GM20000 (cell line): ENCODE results near the gene EIF2S1.

Source experiments
- DNase-seq: peaks from one replicate; pipeline ENCODE4 v3.0.0; 2012; ENCODE audit warnings: low spot score
- TF ChIP-seq, protein P1 (sequence below): IDR thresholded peaks from 2 replicates; pipeline ENCODE4 v1.5.1; 2012; ENCODE audit warnings: mild to moderate bottlenecking, control low read depth; ENCODE audit errors: extremely low read depth, missing control alignments

The EIF2S1 gene

DNA sequence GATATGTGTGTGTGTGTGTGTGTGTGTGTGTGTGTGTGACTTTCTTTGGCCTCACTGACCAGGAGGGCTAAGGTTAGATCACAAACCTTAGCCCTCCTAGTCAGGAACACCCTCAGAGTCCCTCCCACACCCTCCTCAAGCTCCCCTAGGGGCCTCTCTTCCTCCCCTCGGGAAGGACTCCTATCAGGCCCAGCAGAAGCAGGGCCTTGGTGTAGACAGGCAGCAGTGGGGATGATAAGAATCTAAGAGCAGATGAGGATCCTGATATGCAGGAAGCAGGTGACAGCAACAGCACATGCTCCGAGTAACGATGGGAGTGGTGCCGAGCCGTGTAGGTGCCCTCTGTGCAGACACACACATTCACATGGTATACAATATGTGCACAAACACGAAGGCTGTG, 31.1 kb downstream of the EIF2S1 start:
- no peak for DNase-seq
- TF ChIP-seq, protein P1, sequence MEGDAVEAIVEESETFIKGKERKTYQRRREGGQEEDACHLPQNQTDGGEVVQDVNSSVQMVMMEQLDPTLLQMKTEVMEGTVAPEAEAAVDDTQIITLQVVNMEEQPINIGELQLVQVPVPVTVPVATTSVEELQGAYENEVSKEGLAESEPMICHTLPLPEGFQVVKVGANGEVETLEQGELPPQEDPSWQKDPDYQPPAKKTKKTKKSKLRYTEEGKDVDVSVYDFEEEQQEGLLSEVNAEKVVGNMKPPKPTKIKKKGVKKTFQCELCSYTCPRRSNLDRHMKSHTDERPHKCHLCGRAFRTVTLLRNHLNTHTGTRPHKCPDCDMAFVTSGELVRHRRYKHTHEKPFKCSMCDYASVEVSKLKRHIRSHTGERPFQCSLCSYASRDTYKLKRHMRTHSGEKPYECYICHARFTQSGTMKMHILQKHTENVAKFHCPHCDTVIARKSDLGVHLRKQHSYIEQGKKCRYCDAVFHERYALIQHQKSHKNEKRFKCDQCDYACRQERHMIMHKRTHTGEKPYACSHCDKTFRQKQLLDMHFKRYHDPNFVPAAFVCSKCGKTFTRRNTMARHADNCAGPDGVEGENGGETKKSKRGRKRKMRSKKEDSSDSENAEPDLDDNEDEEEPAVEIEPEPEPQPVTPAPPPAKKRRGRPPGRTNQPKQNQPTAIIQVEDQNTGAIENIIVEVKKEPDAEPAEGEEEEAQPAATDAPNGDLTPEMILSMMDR = no peak

DNA sequence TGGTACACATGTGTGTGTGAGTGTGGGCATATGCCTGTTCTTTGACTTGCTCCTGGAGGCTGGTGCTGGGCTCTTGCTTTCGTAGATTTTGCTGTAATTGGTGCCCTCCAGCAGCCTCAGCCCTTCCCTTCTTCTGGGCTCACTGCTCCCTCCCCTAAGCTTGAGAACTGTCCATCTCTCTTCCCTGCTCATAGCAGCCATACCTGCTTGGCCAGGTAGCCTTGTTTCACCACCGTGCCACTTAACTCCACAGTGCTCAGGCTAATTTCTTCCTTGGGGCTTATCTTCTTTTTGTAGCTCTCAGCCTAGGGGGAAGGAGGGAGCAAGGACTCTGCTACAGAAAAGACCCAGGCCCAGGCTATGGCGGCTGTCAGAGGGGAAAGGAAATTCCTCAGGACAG, 32.0 kb downstream of the EIF2S1 start:
- no peak for DNase-seq
- TF ChIP-seq, protein P1 = no peak

DNA sequence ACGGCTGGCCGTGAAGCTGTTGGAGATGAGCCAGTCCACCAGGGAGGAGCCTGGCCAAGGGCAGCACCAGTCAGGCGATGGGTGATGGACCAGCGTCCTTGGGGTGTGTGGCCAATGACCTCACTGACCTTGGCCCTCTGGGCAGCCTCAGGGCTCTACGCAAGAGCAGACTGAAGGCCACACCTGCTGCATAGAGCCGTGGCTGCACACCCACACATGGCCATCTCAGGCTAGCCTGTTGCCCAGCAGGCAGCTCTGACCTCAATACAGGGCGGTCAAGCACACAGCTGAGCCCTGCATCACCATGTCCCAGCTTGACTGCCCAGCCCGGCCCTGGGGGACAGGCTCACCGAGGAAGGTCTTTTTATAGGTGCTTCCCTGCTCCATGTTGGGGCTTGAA, 32.7 kb downstream of the EIF2S1 start:
- TF ChIP-seq, protein P1 = no peak
- no peak for DNase-seq

DNA sequence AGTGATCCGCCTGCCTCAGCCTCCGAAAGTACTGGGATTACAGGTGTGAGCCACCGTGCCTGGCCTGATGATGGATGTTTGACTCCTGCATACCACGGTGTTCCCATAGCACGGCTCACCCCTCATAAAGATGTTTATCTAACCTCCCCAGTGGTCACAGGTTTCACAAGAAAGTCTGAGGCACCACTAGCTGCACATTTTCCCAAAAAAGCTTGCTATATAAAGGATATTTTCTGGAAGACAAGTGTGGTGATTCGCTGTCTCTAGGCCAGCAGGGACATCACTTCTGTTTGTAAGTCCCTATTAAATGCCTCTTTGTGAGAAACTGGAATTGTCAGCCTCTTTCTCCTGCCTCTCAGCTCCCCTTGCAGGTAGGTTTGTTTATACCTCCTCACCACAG, 33.6 kb downstream of the EIF2S1 start:
- DNase-seq = no peak
- TF ChIP-seq, protein P1 = no peak

DNA sequence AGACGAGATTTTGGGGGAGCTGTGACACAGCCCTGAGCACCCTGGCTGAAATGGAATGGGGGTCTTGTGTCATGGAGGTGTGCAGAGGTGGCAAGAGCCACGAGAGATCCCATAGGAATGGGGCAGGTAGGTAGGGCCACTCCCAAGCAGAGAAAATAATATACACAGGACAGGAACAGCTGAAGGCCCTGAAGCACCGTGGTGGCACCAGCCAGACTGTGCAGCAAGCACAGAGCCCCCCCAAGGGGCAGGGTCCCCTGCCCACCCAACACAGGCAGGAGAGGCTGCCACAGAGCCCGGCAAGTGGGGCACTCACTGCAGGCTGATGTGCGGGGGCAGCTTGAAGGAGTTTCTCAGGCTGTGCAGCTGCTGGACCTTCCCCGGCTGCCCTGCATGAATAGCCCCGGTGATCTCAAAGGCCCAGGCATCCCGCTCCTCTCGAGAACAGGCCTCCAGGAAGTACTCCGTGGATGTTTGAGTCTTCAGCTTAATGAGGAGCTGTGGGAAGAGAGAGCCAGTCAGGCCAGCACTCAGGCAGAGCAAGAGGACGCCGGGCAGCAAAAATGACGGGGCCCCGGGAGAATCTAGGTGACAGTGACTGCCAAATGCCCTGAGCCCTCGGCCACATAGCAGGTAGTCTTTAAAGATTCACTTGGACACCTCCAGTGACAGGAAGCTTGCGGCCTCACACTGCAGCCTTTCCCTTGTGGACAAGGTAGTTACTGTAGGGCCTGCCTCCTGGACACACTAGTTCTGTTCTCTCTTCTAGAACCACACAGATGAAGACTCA, 35.2 kb downstream of the EIF2S1 start:
- DNase-seq = no peak
- TF ChIP-seq, protein P1 = no peak

DNA sequence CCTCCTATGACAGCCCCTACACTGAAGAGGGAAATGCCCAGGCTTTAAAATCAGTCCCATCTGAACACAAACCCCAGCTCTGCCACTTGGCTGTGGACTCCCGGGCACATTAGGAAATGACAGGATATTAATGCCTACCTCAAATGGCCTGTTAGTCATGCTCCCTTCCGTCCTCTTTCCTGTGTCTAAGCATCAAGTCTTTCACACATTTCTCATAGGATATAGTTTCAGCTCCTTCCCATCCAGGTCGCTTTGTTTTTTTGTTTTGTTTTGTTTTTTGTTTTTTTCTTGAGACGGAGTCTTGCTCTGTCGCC, 35.7 kb downstream of the EIF2S1 start:
- no peak for DNase-seq
- TF ChIP-seq, protein P1 = no peak

DNA sequence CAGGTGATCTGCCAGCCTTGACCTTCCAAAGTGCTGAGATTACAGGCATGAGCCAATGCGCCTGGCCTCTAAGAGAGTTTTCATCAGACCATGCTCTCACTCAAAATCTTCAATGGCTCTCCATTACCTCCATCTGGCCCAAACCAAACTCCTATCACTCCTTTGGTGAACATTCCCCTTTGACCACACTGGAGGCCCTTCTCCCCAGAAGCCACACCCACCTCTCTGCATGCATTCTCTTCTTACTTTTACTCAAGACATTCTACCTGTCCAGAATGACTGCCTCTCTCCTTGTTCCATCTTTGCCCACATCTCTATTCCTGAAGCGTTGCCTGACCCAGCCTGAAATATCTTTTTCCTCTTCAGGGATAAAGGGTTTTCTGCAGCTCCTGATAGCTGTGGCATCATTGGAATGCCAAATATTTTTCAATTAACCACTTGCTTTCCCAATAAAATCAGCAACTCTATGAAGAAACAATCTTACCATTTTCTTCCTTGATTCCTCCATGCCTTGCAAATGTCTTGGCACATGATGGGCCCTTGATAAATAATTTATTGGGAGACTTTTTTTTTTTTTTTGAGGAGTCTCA, 36.3 kb downstream of the EIF2S1 start:
- no peak for DNase-seq
- TF ChIP-seq, protein P1 = no peak
